HCT116 (cell line): ENCODE measurements around the gene MMD.

Experiments used
- CEBPB ChIP-seq: IDR thresholded peaks from 2 replicates; pipeline ENCODE4 v1.6.1; 2012; ENCODE audit warnings: low read depth
- EZH2 ChIP-seq: fragments of 200-600 bp; sonication (generic); IDR thresholded peaks from 2 replicates; pipeline ENCODE4 v1.6.1; 2017; ENCODE audit warnings: antibody characterized with exemption, mixed run types
- MAX ChIP-seq: IDR thresholded peaks from 2 replicates; pipeline ENCODE4 v1.6.1; 2012
- POLR2A ChIP-seq: IDR thresholded peaks from 2 replicates; pipeline ENCODE4 v1.7.0; 2011; ENCODE audit warnings: borderline replicate concordance; ENCODE audit not compliant: insufficient read depth, insufficient read length; ENCODE audit errors: extremely low read depth
- REST ChIP-seq: IDR thresholded peaks from 2 replicates; pipeline ENCODE4 v1.6.1; 2012; ENCODE audit warnings: low read depth
- YY1 ChIP-seq: IDR thresholded peaks from 2 replicates; pipeline ENCODE4 v1.6.1; 2011; ENCODE audit warnings: low read length, low read depth, moderate library complexity, mild to moderate bottlenecking; ENCODE audit not compliant: insufficient replicate concordance; ENCODE audit errors: extremely low read depth
- ZFX ChIP-seq: fragments of 450-650 bp; IDR thresholded peaks from 2 replicates; pipeline ENCODE4 v1.6.1; 2017
- ZNF274 ChIP-seq: fragments of 200-500 bp; sonication (Bioruptor generic); IDR thresholded peaks from 2 replicates; pipeline ENCODE4 v1.6.1; 2014; ENCODE audit warnings: mild to moderate bottlenecking, low read depth, low read length, inconsistent platforms
- TF ChIP-seq, protein P1 (sequence below), 3 experiments: fragments of 200-600 bp in 1 of 3; sonication (generic) in 1 of 3; IDR thresholded peaks in 2 of 3; conservative IDR thresholded peaks in 1 of 3; 2 replicates each; pipeline ENCODE4 v1.5.1; 2012 to 2017; ENCODE audit warnings: low read depth in 2 of 3, low read length in 2 of 3, antibody characterized with exemption in 1 of 3, borderline replicate concordance in 1 of 3, control low read depth in 1 of 3, mild to moderate bottlenecking in 1 of 3, mixed read lengths in 1 of 3, mixed run types in 1 of 3, moderate library complexity in 1 of 3; ENCODE audit not compliant: insufficient read depth in 1 of 3

- TF ChIP-seq, protein P1, sequence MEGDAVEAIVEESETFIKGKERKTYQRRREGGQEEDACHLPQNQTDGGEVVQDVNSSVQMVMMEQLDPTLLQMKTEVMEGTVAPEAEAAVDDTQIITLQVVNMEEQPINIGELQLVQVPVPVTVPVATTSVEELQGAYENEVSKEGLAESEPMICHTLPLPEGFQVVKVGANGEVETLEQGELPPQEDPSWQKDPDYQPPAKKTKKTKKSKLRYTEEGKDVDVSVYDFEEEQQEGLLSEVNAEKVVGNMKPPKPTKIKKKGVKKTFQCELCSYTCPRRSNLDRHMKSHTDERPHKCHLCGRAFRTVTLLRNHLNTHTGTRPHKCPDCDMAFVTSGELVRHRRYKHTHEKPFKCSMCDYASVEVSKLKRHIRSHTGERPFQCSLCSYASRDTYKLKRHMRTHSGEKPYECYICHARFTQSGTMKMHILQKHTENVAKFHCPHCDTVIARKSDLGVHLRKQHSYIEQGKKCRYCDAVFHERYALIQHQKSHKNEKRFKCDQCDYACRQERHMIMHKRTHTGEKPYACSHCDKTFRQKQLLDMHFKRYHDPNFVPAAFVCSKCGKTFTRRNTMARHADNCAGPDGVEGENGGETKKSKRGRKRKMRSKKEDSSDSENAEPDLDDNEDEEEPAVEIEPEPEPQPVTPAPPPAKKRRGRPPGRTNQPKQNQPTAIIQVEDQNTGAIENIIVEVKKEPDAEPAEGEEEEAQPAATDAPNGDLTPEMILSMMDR (IDR thresholded peaks at IDR 0.05 in 2 of 3, conservative IDR thresholded peaks at IDR 0.05 in 1 of 3; ENCODE audit: borderline replicate concordance in 1 of 3, insufficient read depth in 1 of 3, low read depth in 2 of 3, low read length in 2 of 3): no peak
- TF ChIP-seq EZH2 (no peak), REST (no peak), ZFX (no peak), POLR2A (no peak), CEBPB (no peak), MAX (no peak), YY1 (no peak), ZNF274 (no peak)
These were observed 58.6 kb downstream of the MMD start for GRCh38 chr17:55363033-55363432.
